Lung (tissue), 12 donors: ENCODE results near the gene EOLA2. TPM values are rescaled to one million over a fixed set of nuclear protein-coding genes. Genes with fewer than 3 reads are reported as not detected.
"Not testable (repeated sequence)": the region's sequence is repeated elsewhere in the genome, so short reads cannot be mapped to it uniquely, and the experiment has no call there.

ENCODE experiments used
- ATAC-seq: fragments of 200-7000 bp; cut with Tn5 transposase; one replicate; pipeline ENCODE4 v1.9.1; 2020; ENCODE audit warnings: moderate number of reproducible peaks; ENCODE audit not compliant: insufficient read depth, low FRiP score
- DNase-seq, 3 donors: peaks; one replicate each; pipeline ENCODE4 v3.0.0-alpha.2; 2013 to 2017
- H3K27ac ChIP-seq, 2 donors: one replicate each; pipeline ENCODE4 v1.5.1; 2013; ENCODE audit warnings: mild to moderate bottlenecking in 2 of 2, moderate library complexity in 2 of 2, control low read depth in 1 of 2, inconsistent platforms in 1 of 2, low read depth in 1 of 2, low read length in 1 of 2
- H3K27me3 ChIP-seq, 3 donors: one replicate each; pipeline ENCODE4 v1.5.1; 2013; ENCODE audit warnings: low read length in 2 of 3; ENCODE audit not compliant: control insufficient read depth in 3 of 3, insufficient read depth in 3 of 3
- H3K36me3 ChIP-seq, 4 donors: one replicate each; pipeline ENCODE4 v1.5.1; 2013; ENCODE audit warnings: low read length in 4 of 4, mild to moderate bottlenecking in 1 of 4, moderate library complexity in 1 of 4; ENCODE audit not compliant: control insufficient read depth in 4 of 4, insufficient read depth in 4 of 4
- H3K4me1 ChIP-seq, 5 donors: one replicate each; pipeline ENCODE4 v1.5.1; 2013; ENCODE audit warnings: low read length in 5 of 5, mild to moderate bottlenecking in 2 of 5, moderate library complexity in 1 of 5; ENCODE audit not compliant: control insufficient read depth in 5 of 5, insufficient read depth in 5 of 5
- H3K4me3 ChIP-seq: one replicate; pipeline ENCODE4 v1.5.1; 2013; ENCODE audit warnings: mild to moderate bottlenecking, control low read depth, moderate library complexity
- H3K9ac ChIP-seq, 2 donors: one replicate each; pipeline ENCODE4 v1.5.1; 2013; ENCODE audit warnings: low read length in 2 of 2, control low read depth in 1 of 2; ENCODE audit not compliant: insufficient read depth in 1 of 2
- H3K9me3 ChIP-seq, 4 donors: one replicate each; pipeline ENCODE4 v1.5.1; 2013; ENCODE audit warnings: low read length in 3 of 4, mild to moderate bottlenecking in 1 of 4, moderate library complexity in 1 of 4; ENCODE audit not compliant: control insufficient read depth in 4 of 4, insufficient read depth in 3 of 4
- CTCF ChIP-seq: IDR thresholded peaks from 2 replicates; pipeline ENCODE4 v1.5.1; 2012; ENCODE audit warnings: mild to moderate bottlenecking; ENCODE audit errors: control extremely low read depth, extremely low read depth
- WGBS, 2 donors: extraction: QIAGEN DNeasy Blood & Tissue Kit; methylation state at CpG; one replicate each; pipeline ENCODE4 v1.1.7; 2013; 5-methylcytosine and 5-hydroxymethylcytosine counted together
- polyA plus RNA-seq, 2 donors: library from polyadenylated mRNA; stranded (reverse); fragments of 200-250 nt; gene quantifications; one replicate each; pipeline ENCODE4 v1.2.1, GENCODE V29; 2013
- total RNA-seq, 2 donors: library from RNA; depleted of rRNA in 1 of 2; stranded (reverse); fragments of >200 nt in 1 of 2; gene quantifications; one replicate each; pipeline ENCODE4 v1.2.1, GENCODE V29; 2014 to 2021
- donor health status: control.
- donor health status: control.
- donor health status: Bipolar disorder and iron deficiency.
- donor health status: healthy.
- donor health status: DM: yes; HTN: yes; CAD: no.

EOLA2 gene
- total and polyA plus RNA-seq, 4 donors = 20.7 to 35.7 (median 26.1) TPM

- TF ChIP-seq CTCF = no peak
- Histone ChIP-seq H3K9ac (no peak overlapping the region), H3K4me3 (no peak overlapping the region), H3K27me3 (no peaks in the 10 kb centered on the region), H3K27ac (no peak overlapping the region), H3K4me1 (peaks cover 0 to 4% (median 0%) of the 10 kb centered on the region in 5 donors), H3K36me3 (peaks cover 0 to 3% (median 1%) of the 10 kb centered on the region in 4 donors), H3K9me3 (no peaks in the 10 kb centered on the region)
- DNase-seq (peak; percentile 18 to 58 (median 42)), ATAC-seq (no peak)
- WGBS, 2 donors = 65 to 83% methylated on average over 6 of the region's 6 CpGs
Measured at GRCh38 chrX:149949743-149950436, 11.6 kb upstream of the EOLA2 start.

GRCh38 chrX:149948016-149948415 lies 9.7 kb upstream of the EOLA2 start:
- Histone ChIP-seq H3K36me3 (peaks cover 0 to 3% (median 2%) of the 10 kb centered on the region in 4 donors), H3K9me3 (no peaks in the 10 kb centered on the region), H3K9ac (no peak overlapping the region), H3K27me3 (no peaks in the 10 kb centered on the region), H3K4me1 (peaks cover 0 to 4% (median 0%) of the 10 kb centered on the region in 5 donors), H3K4me3 (no peak overlapping the region), H3K27ac (no peak overlapping the region)
- WGBS, 2 donors = 58 to 68% methylated on average over 3 of the region's 3 CpGs
- ATAC-seq (no peak), DNase-seq (no peak)
- no peak for TF ChIP-seq CTCF

GRCh38 chrX:149946932-149947331 lies 8.6 kb upstream of the EOLA2 start:
- WGBS, 2 donors = 80% methylated on average over 1 of the region's 3 CpGs; no CpG with 5 or more reads in 1 of the 2 donors
- not testable (repeated sequence) for H3K27me3 ChIP-seq, H3K4me1 ChIP-seq, ATAC-seq, H3K9me3 ChIP-seq, H3K36me3 ChIP-seq, DNase-seq, H3K9ac ChIP-seq, H3K27ac ChIP-seq, H3K4me3 ChIP-seq

- not testable (repeated sequence) for H3K27me3 ChIP-seq, H3K9ac ChIP-seq, H3K9me3 ChIP-seq, H3K27ac ChIP-seq, H3K4me1 ChIP-seq, ATAC-seq, DNase-seq, H3K4me3 ChIP-seq, H3K36me3 ChIP-seq
- 84 to 94% methylated on average over 5 to 8 of the region's 9 CpGs for WGBS, 2 donors
Measured at GRCh38 chrX:149945820-149946219, 7.5 kb upstream of the EOLA2 start.

- H3K27ac ChIP-seq, DNase-seq, H3K9me3 ChIP-seq, H3K4me1 ChIP-seq, H3K9ac ChIP-seq, ATAC-seq, H3K4me3 ChIP-seq, H3K36me3 ChIP-seq, H3K27me3 ChIP-seq: not testable (repeated sequence)
- 80 to 98% methylated on average over 9 to 11 of the region's 11 CpGs for WGBS, 2 donors
Measured at GRCh38 chrX:149945087-149945670, 6.9 kb upstream of the EOLA2 start.
